T-helper 2 cell treated with Interferon-gamma antibody and Interleukin-4, amounts not matched to agents 5 μg/mL and 100 μg/mL, for 36 hours (primary cell): ENCODE results near the gene NECTIN3.
A peak's percentile ranks its signal among the peaks of the same experiment; 100 is the strongest.

ENCODE experiments used
- DNase-seq: peaks from one replicate; pipeline ENCODE4 v3.0.0; 2021; ENCODE audit warnings: low spot score
- H3K27ac Mint-ChIP-seq: one replicate; pipeline ENCODE4 v1.8.0; 2021; ENCODE audit warnings: mild to moderate bottlenecking, mixed read lengths
- H3K27me3 Mint-ChIP-seq: one replicate; pipeline ENCODE4 v1.8.0; 2021; ENCODE audit warnings: low read depth, mixed read lengths
- H3K36me3 Mint-ChIP-seq: one replicate; pipeline ENCODE4 v1.8.0; 2021; ENCODE audit warnings: low read depth, mixed read lengths
- H3K4me1 Mint-ChIP-seq: one replicate; pipeline ENCODE4 v1.8.0; 2021; ENCODE audit warnings: low read depth, mixed read lengths
- H3K4me3 Mint-ChIP-seq: one replicate; pipeline ENCODE4 v1.8.0; 2022; ENCODE audit warnings: mild to moderate bottlenecking, moderate library complexity, mixed read lengths
- H3K9me3 Mint-ChIP-seq: one replicate; pipeline ENCODE4 v1.8.0; 2021; ENCODE audit warnings: mixed read lengths

NECTIN3 gene

GRCh38 chr3:111070772-111071256 lies 802 bp upstream of the NECTIN3 start:
- Mint-ChIP-seq H3K9me3 (no peaks in the 10 kb centered on the region), H3K4me3 (peak overlapping the region; percentile 86), H3K27me3 (peaks cover 72% of the 10 kb centered on the region), H3K36me3 (no peaks in the 10 kb centered on the region), H3K27ac (peak overlapping the region; percentile 20), H3K4me1 (peaks cover 22% of the 10 kb centered on the region)
- peak; percentile 27 for DNase-seq

- DNase-seq, result no peak
- H3K4me3 Mint-ChIP-seq, result peak overlapping the region; percentile 87
- peaks cover 73% of the 10 kb centered on the region for H3K27me3 Mint-ChIP-seq
- no peaks in the 10 kb centered on the region for H3K9me3 Mint-ChIP-seq
- H3K27ac Mint-ChIP-seq, result peak overlapping the region; percentile 37
- H3K36me3 Mint-ChIP-seq, result no peaks in the 10 kb centered on the region
- peaks cover 22% of the 10 kb centered on the region for H3K4me1 Mint-ChIP-seq
Observed at GRCh38 chr3:111072031-111072921, 660 bp downstream of the NECTIN3 start.

GRCh38 chr3:111073218-111073617 lies 1.6 kb downstream of the NECTIN3 start:
- peaks cover 22% of the 10 kb centered on the region for H3K4me1 Mint-ChIP-seq
- peak overlapping the region; percentile 87 for H3K4me3 Mint-ChIP-seq
- peaks cover 68% of the 10 kb centered on the region for H3K27me3 Mint-ChIP-seq
- no peaks in the 10 kb centered on the region for H3K9me3 Mint-ChIP-seq
- H3K36me3 Mint-ChIP-seq, result no peaks in the 10 kb centered on the region
- DNase-seq, result no peak
- no peak overlapping the region for H3K27ac Mint-ChIP-seq

- peaks cover 11% of the 10 kb centered on the region for H3K4me1 Mint-ChIP-seq
- no peaks in the 10 kb centered on the region for H3K36me3 Mint-ChIP-seq
- H3K9me3 Mint-ChIP-seq, result no peaks in the 10 kb centered on the region
- H3K27me3 Mint-ChIP-seq, result peaks cover 49% of the 10 kb centered on the region
- DNase-seq, result no peak
- no peak overlapping the region for H3K27ac Mint-ChIP-seq
- no peak overlapping the region for H3K4me3 Mint-ChIP-seq
Observed at GRCh38 chr3:111076732-111077131, 5.1 kb downstream of the NECTIN3 start.

- no peak for DNase-seq
- no peaks in the 10 kb centered on the region for H3K9me3 Mint-ChIP-seq
- peaks cover 11% of the 10 kb centered on the region for H3K4me1 Mint-ChIP-seq
- H3K27ac Mint-ChIP-seq, result no peak overlapping the region
- H3K4me3 Mint-ChIP-seq, result no peak overlapping the region
- H3K27me3 Mint-ChIP-seq, result peaks cover 48% of the 10 kb centered on the region
- H3K36me3 Mint-ChIP-seq, result no peaks in the 10 kb centered on the region
Observed at GRCh38 chr3:111077369-111077768, 5.8 kb downstream of the NECTIN3 start.

GRCh38 chr3:111080413-111080812 lies 8.8 kb downstream of the NECTIN3 start:
- Mint-ChIP-seq H3K4me3 (no peak overlapping the region), H3K27me3 (peaks cover 18% of the 10 kb centered on the region), H3K36me3 (no peaks in the 10 kb centered on the region), H3K9me3 (no peaks in the 10 kb centered on the region), H3K27ac (no peak overlapping the region), H3K4me1 (no peaks in the 10 kb centered on the region)
- no peak for DNase-seq

GRCh38 chr3:111081008-111081545 lies 9.5 kb downstream of the NECTIN3 start:
- H3K4me3 Mint-ChIP-seq, result no peak overlapping the region
- H3K36me3 Mint-ChIP-seq, result no peaks in the 10 kb centered on the region
- no peak for DNase-seq
- no peaks in the 10 kb centered on the region for H3K4me1 Mint-ChIP-seq
- H3K27ac Mint-ChIP-seq, result no peak overlapping the region
- H3K27me3 Mint-ChIP-seq, result peaks cover 11% of the 10 kb centered on the region
- H3K9me3 Mint-ChIP-seq, result no peaks in the 10 kb centered on the region

GRCh38 chr3:111084911-111085310 lies 13.3 kb downstream of the NECTIN3 start:
- H3K36me3 Mint-ChIP-seq, result no peaks in the 10 kb centered on the region
- no peak overlapping the region for H3K27ac Mint-ChIP-seq
- H3K4me3 Mint-ChIP-seq, result no peak overlapping the region
- no peaks in the 10 kb centered on the region for H3K4me1 Mint-ChIP-seq
- H3K27me3 Mint-ChIP-seq, result peaks cover 5% of the 10 kb centered on the region
- DNase-seq, result no peak
- H3K9me3 Mint-ChIP-seq, result no peaks in the 10 kb centered on the region

GRCh38 chr3:111087924-111088469 lies 16.4 kb downstream of the NECTIN3 start:
- H3K4me1 Mint-ChIP-seq, result no peaks in the 10 kb centered on the region
- H3K4me3 Mint-ChIP-seq, result no peak overlapping the region
- H3K27ac Mint-ChIP-seq, result no peak overlapping the region
- peaks cover 9% of the 10 kb centered on the region for H3K27me3 Mint-ChIP-seq
- no peaks in the 10 kb centered on the region for H3K9me3 Mint-ChIP-seq
- DNase-seq, result no peak
- H3K36me3 Mint-ChIP-seq, result no peaks in the 10 kb centered on the region

GRCh38 chr3:111096487-111097209 lies 25.0 kb downstream of the NECTIN3 start:
- H3K36me3 Mint-ChIP-seq, result no peaks in the 10 kb centered on the region
- DNase-seq, result no peak
- H3K4me3 Mint-ChIP-seq, result no peak overlapping the region
- no peaks in the 10 kb centered on the region for H3K4me1 Mint-ChIP-seq
- peaks cover 3% of the 10 kb centered on the region for H3K9me3 Mint-ChIP-seq
- H3K27ac Mint-ChIP-seq, result no peak overlapping the region
- peaks cover 13% of the 10 kb centered on the region for H3K27me3 Mint-ChIP-seq

GRCh38 chr3:111103807-111104206 lies 32.2 kb downstream of the NECTIN3 start:
- no peaks in the 10 kb centered on the region for H3K9me3 Mint-ChIP-seq
- no peak overlapping the region for H3K27ac Mint-ChIP-seq
- H3K27me3 Mint-ChIP-seq, result peaks cover 24% of the 10 kb centered on the region
- DNase-seq, result no peak
- no peak overlapping the region for H3K4me3 Mint-ChIP-seq
- no peaks in the 10 kb centered on the region for H3K36me3 Mint-ChIP-seq
- H3K4me1 Mint-ChIP-seq, result peaks cover 2% of the 10 kb centered on the region

- DNase-seq, result no peak
- Mint-ChIP-seq H3K27ac (no peak overlapping the region), H3K4me1 (peaks cover 2% of the 10 kb centered on the region), H3K27me3 (peaks cover 17% of the 10 kb centered on the region), H3K4me3 (no peak overlapping the region), H3K9me3 (no peaks in the 10 kb centered on the region), H3K36me3 (no peaks in the 10 kb centered on the region)
Observed at GRCh38 chr3:111106993-111107661, 35.5 kb downstream of the NECTIN3 start.

GRCh38 chr3:111107662-111108035 lies 36.0 kb downstream of the NECTIN3 start:
- H3K36me3 Mint-ChIP-seq, result no peaks in the 10 kb centered on the region
- no peak for DNase-seq
- H3K27me3 Mint-ChIP-seq, result peaks cover 14% of the 10 kb centered on the region
- no peaks in the 10 kb centered on the region for H3K9me3 Mint-ChIP-seq
- no peak overlapping the region for H3K27ac Mint-ChIP-seq
- H3K4me3 Mint-ChIP-seq, result no peak overlapping the region
- H3K4me1 Mint-ChIP-seq, result peaks cover 2% of the 10 kb centered on the region
